C4-2B (cell line): ENCODE results near the gene PDXK.

Source experiments
- H3K27ac ChIP-seq: fragments of 450-650 bp; 2 replicates; pipeline ENCODE4 v1.5.1; 2017
- CTCF ChIP-seq: fragments of 450-650 bp; conservative IDR thresholded peaks from 2 replicates; pipeline ENCODE4 v1.5.1; 2017; ENCODE audit warnings: mild to moderate bottlenecking
- ZFX ChIP-seq: fragments of 450-650 bp; IDR thresholded peaks from 2 replicates; pipeline ENCODE4 v1.6.1; 2017

The PDXK gene

GRCh38 chr21:43777953-43778352 is 59.0 kb downstream of the PDXK start:
- no peak for TF ChIP-seq CTCF
- TF ChIP-seq ZFX, result no peak
- no peak overlapping the region for H3K27ac ChIP-seq

- H3K27ac ChIP-seq, result no peak overlapping the region
- TF ChIP-seq CTCF (no peak), ZFX (no peak)
These were observed 59.8 kb downstream of the PDXK start for GRCh38 chr21:43778469-43779335.

GRCh38 chr21:43779660-43780059 is 60.7 kb downstream of the PDXK start:
- H3K27ac ChIP-seq, result no peak overlapping the region
- TF ChIP-seq CTCF, result no peak
- TF ChIP-seq ZFX, result no peak

GRCh38 chr21:43781846-43782245 is 62.9 kb downstream of the PDXK start:
- H3K27ac ChIP-seq, result no peak overlapping the region
- TF ChIP-seq ZFX, result no peak
- TF ChIP-seq CTCF, result no peak

GRCh38 chr21:43782431-43783097 is 63.6 kb downstream of the PDXK start:
- no peak overlapping the region for H3K27ac ChIP-seq
- no peak for TF ChIP-seq CTCF
- TF ChIP-seq ZFX, result no peak

GRCh38 chr21:43783098-43783700 is 64.3 kb downstream of the PDXK start:
- TF ChIP-seq CTCF, result no peak
- TF ChIP-seq ZFX, result no peak
- H3K27ac ChIP-seq, result no peak overlapping the region

- TF ChIP-seq CTCF, result no peak
- no peak for TF ChIP-seq ZFX
- no peak overlapping the region for H3K27ac ChIP-seq
These were observed 66.2 kb downstream of the PDXK start for GRCh38 chr21:43785134-43785533.
